ENCODE measurements around the gene CLSTN2. TPM values are rescaled to one million over a fixed set of nuclear protein-coding genes. Genes with fewer than 3 reads are reported as not detected.

Gene CLSTN2
- total and polyA plus RNA-seq, 2 experiments from 2014 or later = 3.5 to 7.0 TPM

DNA sequence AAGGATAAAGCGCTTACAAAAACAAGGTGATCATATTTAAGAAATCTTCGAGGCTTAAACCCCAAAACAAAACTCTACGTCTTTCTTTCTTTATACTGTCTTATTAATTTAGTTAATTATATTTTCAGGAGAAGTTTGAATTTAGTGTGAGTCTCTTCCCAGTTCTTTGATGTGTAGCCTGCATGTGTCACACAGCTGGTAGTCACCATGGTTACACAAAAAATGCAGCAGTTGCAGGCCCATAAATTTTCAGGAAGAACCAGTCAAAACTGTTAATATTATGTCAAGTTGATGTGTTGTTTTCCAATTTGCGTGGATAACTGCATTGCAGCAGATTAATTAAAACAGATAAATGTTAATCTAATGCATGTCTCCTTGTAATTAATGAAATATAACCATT, 10.4 kb downstream of the CLSTN2 start:
- no peak for TF ChIP-seq CTCF (IDR thresholded peaks at IDR 0.05; ENCODE audit: low read depth, low read length)
- Histone ChIP-seq H3K27me3 (peaks cover 22% of the 10 kb centered on the region), H3K27ac (no peak overlapping the region), H3K4me3 (no peak overlapping the region), H3K4me1 (ENCODE audit: low read depth) (no peaks in the 10 kb centered on the region), H3K36me3 (no peaks in the 10 kb centered on the region), H3K9me3 (ENCODE audit: low read depth) (peaks cover 5% of the 10 kb centered on the region)
- no peak for DNase-seq (ENCODE audit: low read depth in 1 of 2, low spot score in 1 of 2)

DNA sequence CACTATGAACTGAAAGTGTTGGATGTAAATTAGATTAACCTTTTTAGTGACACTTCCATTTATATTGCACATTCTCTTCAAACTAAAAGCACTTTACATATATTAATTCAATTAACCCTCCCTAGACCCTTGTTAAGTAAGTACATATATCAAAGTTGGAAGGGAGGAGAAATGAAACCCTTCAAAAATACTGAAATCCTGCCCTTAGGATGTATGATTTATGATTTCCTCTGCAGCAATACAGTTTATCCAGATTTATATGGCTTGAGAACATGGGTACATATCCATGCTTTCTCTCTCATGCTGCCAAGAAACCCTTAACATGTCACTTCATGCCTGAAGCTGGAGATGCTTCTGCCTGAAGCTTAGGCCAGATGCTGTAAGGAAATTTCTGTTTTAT, 11.0 kb downstream of the CLSTN2 start:
- TF ChIP-seq CTCF (IDR thresholded peaks at IDR 0.05; ENCODE audit: low read depth, low read length) = no peak
- DNase-seq (ENCODE audit: low read depth in 1 of 2, low spot score in 1 of 2) = no peak
- peaks cover 5% of the 10 kb centered on the region for H3K9me3 ChIP-seq (ENCODE audit: low read depth)
- no peaks in the 10 kb centered on the region for H3K36me3 ChIP-seq
- no peak overlapping the region for H3K4me3 ChIP-seq
- no peak overlapping the region for H3K27ac ChIP-seq
- H3K4me1 ChIP-seq (ENCODE audit: low read depth) = no peaks in the 10 kb centered on the region
- peaks cover 26% of the 10 kb centered on the region for H3K27me3 ChIP-seq

DNA sequence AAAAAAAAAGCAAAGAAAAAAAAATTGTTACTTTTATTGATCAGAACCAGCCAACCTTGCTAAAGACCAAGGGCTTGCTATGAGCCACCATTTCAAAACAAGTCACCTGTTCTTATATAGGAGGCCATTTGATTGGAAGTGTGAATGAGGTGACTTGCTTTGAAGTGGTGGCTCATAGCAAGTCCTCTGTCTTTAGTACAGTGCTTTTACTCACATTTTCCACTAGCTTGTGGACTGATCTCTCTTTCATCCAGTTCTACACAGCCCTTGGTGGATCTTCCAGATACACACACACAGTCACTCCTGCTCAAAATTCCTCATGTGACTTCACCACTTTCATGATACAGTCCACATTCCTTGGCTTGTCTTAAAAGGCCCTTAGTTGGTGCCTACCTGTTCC, 13.5 kb downstream of the CLSTN2 start:
- no peak for TF ChIP-seq CTCF (IDR thresholded peaks at IDR 0.05; ENCODE audit: low read depth, low read length)
- no peak overlapping the region for H3K4me3 ChIP-seq
- no peaks in the 10 kb centered on the region for H3K36me3 ChIP-seq
- peaks cover 5% of the 10 kb centered on the region for H3K9me3 ChIP-seq (ENCODE audit: low read depth)
- no peak for DNase-seq (ENCODE audit: low read depth in 1 of 2, low spot score in 1 of 2)
- no peaks in the 10 kb centered on the region for H3K4me1 ChIP-seq (ENCODE audit: low read depth)
- H3K27ac ChIP-seq = no peak overlapping the region
- peaks cover 35% of the 10 kb centered on the region for H3K27me3 ChIP-seq

DNA sequence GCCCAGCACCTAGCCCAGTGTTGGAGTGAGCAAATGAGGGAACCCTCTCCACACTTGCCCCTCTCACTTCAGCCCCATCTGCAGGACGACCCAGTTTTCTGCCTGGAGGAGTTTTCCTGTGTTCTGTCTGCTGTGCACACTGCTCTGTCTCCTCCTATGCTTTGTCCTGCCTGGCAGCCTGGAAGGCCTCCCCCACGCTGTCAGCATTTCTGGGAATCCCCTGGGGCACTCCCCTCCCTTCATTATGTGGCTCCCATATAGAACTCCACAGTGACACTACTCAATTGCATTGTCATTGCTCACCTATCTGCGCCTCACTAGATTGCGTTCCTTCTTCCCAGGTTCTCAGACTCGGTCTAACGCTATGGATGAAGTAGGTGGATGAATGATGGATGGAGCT, 13.9 kb downstream of the CLSTN2 start:
- H3K4me1 ChIP-seq (ENCODE audit: low read depth) = no peaks in the 10 kb centered on the region
- peaks cover 32% of the 10 kb centered on the region for H3K27me3 ChIP-seq
- no peak for TF ChIP-seq CTCF (IDR thresholded peaks at IDR 0.05; ENCODE audit: low read depth, low read length)
- H3K9me3 ChIP-seq (ENCODE audit: low read depth) = peaks cover 5% of the 10 kb centered on the region
- no peaks in the 10 kb centered on the region for H3K36me3 ChIP-seq
- no peak for DNase-seq (ENCODE audit: low read depth in 1 of 2, low spot score in 1 of 2)
- no peak overlapping the region for H3K27ac ChIP-seq
- no peak overlapping the region for H3K4me3 ChIP-seq

DNA sequence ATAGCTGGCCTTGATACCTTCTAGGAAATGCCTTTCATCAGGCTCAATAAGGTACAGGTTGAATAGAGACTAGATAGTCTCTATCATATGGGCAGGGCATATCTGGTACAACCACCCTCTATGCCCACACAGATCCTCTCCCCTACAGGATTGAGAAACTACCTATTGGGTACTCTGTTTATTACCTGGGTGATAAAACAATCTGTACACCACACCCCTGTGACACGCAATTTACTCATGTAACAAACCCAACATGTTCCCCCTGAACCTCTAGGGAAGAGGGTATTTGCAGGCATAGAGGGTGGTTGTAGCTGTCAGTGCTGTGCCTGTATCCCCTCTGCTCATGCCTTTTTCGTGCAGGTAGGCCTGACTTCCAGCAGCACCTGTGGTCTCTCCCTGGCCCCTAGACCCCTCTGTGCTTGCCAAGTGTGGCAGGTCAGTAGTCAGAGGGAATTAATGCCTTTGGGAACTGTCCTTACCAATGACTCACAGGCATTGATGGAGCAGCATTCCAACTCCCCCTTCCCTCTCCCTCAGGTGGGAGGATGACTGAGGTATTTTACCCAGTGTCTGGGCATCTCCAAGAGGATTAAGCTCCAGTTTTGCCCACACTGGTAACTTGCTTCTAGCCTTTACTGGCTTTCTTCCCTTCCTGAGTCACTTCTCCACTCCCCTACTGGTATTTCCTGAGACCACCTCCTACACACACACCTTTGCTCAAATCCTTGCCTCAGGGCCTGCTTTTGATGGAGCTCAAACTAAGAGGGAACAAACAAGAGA, 18.3 kb downstream of the CLSTN2 start:
- DNase-seq (ENCODE audit: low read depth in 1 of 2, low spot score in 1 of 2) = no peak
- H3K27ac ChIP-seq = no peak overlapping the region
- TF ChIP-seq CTCF (IDR thresholded peaks at IDR 0.05; ENCODE audit: low read depth, low read length) = no peak
- H3K4me3 ChIP-seq = no peak overlapping the region
- H3K27me3 ChIP-seq = peaks cover 47% of the 10 kb centered on the region
- no peaks in the 10 kb centered on the region for H3K36me3 ChIP-seq
- H3K9me3 ChIP-seq (ENCODE audit: low read depth) = no peaks in the 10 kb centered on the region
- H3K4me1 ChIP-seq (ENCODE audit: low read depth) = no peaks in the 10 kb centered on the region

Measured in cardiac muscle cell (in vitro differentiated cells and primary cell).